ENCODE measurements around the gene AADACL4.

DNA sequence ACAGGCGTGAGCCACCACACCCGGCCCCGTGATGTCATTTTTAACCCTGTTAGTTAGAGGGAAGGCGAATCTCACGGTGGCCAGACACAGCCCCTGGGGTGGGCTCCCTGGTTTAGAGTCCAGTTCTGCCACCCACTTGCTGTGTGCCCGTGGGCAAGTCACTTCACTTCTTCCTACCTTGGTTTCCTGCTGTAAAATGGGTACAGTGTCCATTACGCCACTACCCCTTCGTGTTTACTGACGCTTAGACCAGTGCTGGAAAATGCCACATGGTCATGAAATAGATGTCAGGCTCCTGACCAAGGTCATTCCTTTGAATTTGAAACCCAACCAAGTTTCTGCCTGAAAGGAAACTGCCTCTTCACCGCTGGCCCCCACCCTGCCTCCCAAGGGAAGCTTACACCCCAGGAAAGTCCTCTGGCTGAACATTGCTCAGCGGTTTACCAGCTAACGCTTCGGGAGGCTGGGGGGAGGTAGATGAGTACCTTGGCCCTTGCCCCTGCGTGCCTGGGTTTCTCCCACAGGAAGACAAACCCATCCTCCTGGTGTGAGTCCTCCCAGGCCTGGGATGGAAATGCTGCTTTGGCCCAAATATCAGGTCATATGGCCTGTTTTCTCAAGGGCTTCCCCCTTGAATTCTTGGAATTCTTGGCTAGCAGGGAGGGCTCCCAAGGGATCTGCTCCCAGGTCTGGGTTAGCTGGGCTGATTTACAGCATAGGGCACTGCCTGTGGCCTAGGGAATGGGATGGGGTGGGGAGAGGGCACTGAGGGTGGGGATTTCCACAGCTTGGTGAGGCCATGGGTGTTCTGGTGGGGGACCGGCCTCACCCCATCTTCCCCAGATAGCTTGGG is 7.6 kb upstream of the AADACL4 start:
- TF ChIP-seq, protein P1, sequence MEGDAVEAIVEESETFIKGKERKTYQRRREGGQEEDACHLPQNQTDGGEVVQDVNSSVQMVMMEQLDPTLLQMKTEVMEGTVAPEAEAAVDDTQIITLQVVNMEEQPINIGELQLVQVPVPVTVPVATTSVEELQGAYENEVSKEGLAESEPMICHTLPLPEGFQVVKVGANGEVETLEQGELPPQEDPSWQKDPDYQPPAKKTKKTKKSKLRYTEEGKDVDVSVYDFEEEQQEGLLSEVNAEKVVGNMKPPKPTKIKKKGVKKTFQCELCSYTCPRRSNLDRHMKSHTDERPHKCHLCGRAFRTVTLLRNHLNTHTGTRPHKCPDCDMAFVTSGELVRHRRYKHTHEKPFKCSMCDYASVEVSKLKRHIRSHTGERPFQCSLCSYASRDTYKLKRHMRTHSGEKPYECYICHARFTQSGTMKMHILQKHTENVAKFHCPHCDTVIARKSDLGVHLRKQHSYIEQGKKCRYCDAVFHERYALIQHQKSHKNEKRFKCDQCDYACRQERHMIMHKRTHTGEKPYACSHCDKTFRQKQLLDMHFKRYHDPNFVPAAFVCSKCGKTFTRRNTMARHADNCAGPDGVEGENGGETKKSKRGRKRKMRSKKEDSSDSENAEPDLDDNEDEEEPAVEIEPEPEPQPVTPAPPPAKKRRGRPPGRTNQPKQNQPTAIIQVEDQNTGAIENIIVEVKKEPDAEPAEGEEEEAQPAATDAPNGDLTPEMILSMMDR (IDR thresholded peaks at IDR 0.05; ENCODE audit: low read depth, low read length): no peak
- TF ChIP-seq EZH2phosphoT487 (IDR thresholded peaks at IDR 0.05; ENCODE audit: low read depth): no peak

Measured in OCI-LY3 (cell line).